ENCODE results near the gene PRSS58. TPM values are rescaled to one million over a fixed set of nuclear protein-coding genes. Genes with fewer than 3 reads are reported as not detected.

The PRSS58 gene
- total and polyA plus RNA-seq, 2 of the 8 experiments (the other 6 are each of a cell fraction or from before 2014, with no cell fraction given), result not detected

DNA sequence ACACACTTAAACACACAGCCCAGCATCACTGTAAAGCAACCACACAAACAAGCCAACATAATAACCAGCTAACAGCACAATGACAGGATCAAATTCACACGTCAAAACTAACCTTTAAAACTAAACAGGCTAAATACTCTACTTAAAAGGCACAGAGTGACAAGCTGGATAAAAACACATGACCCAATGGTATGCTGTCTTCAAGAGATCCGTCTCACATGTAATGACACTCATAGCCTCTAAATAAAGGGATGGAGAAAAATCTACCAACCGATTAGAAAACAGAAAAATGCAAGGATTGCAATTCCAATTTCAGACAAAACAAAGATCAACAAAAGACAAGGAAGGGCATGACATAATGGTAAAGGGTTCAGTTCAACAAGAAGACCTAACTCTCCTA is 17.2 kb upstream of the PRSS58 start (continued):
- TF ChIP-seq, protein P1, sequence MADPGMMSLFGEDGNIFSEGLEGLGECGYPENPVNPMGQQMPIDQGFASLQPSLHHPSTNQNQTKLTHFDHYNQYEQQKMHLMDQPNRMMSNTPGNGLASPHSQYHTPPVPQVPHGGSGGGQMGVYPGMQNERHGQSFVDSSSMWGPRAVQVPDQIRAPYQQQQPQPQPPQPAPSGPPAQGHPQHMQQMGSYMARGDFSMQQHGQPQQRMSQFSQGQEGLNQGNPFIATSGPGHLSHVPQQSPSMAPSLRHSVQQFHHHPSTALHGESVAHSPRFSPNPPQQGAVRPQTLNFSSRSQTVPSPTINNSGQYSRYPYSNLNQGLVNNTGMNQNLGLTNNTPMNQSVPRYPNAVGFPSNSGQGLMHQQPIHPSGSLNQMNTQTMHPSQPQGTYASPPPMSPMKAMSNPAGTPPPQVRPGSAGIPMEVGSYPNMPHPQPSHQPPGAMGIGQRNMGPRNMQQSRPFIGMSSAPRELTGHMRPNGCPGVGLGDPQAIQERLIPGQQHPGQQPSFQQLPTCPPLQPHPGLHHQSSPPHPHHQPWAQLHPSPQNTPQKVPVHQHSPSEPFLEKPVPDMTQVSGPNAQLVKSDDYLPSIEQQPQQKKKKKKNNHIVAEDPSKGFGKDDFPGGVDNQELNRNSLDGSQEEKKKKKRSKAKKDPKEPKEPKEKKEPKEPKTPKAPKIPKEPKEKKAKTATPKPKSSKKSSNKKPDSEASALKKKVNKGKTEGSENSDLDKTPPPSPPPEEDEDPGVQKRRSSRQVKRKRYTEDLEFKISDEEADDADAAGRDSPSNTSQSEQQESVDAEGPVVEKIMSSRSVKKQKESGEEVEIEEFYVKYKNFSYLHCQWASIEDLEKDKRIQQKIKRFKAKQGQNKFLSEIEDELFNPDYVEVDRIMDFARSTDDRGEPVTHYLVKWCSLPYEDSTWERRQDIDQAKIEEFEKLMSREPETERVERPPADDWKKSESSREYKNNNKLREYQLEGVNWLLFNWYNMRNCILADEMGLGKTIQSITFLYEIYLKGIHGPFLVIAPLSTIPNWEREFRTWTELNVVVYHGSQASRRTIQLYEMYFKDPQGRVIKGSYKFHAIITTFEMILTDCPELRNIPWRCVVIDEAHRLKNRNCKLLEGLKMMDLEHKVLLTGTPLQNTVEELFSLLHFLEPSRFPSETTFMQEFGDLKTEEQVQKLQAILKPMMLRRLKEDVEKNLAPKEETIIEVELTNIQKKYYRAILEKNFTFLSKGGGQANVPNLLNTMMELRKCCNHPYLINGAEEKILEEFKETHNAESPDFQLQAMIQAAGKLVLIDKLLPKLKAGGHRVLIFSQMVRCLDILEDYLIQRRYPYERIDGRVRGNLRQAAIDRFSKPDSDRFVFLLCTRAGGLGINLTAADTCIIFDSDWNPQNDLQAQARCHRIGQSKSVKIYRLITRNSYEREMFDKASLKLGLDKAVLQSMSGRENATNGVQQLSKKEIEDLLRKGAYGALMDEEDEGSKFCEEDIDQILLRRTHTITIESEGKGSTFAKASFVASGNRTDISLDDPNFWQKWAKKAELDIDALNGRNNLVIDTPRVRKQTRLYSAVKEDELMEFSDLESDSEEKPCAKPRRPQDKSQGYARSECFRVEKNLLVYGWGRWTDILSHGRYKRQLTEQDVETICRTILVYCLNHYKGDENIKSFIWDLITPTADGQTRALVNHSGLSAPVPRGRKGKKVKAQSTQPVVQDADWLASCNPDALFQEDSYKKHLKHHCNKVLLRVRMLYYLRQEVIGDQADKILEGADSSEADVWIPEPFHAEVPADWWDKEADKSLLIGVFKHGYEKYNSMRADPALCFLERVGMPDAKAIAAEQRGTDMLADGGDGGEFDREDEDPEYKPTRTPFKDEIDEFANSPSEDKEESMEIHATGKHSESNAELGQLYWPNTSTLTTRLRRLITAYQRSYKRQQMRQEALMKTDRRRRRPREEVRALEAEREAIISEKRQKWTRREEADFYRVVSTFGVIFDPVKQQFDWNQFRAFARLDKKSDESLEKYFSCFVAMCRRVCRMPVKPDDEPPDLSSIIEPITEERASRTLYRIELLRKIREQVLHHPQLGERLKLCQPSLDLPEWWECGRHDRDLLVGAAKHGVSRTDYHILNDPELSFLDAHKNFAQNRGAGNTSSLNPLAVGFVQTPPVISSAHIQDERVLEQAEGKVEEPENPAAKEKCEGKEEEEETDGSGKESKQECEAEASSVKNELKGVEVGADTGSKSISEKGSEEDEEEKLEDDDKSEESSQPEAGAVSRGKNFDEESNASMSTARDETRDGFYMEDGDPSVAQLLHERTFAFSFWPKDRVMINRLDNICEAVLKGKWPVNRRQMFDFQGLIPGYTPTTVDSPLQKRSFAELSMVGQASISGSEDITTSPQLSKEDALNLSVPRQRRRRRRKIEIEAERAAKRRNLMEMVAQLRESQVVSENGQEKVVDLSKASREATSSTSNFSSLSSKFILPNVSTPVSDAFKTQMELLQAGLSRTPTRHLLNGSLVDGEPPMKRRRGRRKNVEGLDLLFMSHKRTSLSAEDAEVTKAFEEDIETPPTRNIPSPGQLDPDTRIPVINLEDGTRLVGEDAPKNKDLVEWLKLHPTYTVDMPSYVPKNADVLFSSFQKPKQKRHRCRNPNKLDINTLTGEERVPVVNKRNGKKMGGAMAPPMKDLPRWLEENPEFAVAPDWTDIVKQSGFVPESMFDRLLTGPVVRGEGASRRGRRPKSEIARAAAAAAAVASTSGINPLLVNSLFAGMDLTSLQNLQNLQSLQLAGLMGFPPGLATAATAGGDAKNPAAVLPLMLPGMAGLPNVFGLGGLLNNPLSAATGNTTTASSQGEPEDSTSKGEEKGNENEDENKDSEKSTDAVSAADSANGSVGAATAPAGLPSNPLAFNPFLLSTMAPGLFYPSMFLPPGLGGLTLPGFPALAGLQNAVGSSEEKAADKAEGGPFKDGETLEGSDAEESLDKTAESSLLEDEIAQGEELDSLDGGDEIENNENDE (IDR thresholded peaks at IDR 0.05; ENCODE audit: insufficient replicate concordance, low read length), result no peak
- no peak for TF ChIP-seq RXRA (IDR thresholded peaks at IDR 0.05; ENCODE audit: insufficient read depth, low read depth, low read length)
- no peak for TF ChIP-seq CREB1 (IDR thresholded peaks at IDR 0.05)
